Mucosa of rectum (tissue), 2 donors: Measurements from ENCODE around the gene PGAP1.

Experiments used
- H3K27ac ChIP-seq, 2 donors: one replicate each; pipeline ENCODE4 v1.7.0; 2013; ENCODE audit warnings: inconsistent platforms in 2 of 2, low read depth in 2 of 2, low read length in 2 of 2
- H3K27me3 ChIP-seq, 2 donors: one replicate each; pipeline ENCODE4 v1.7.0; 2013; ENCODE audit warnings: low read length in 2 of 2; ENCODE audit not compliant: control insufficient read depth in 2 of 2, insufficient read depth in 2 of 2
- H3K36me3 ChIP-seq, 2 donors: one replicate each; pipeline ENCODE4 v1.7.0; 2013; ENCODE audit warnings: low read length in 2 of 2; ENCODE audit not compliant: control insufficient read depth in 2 of 2, insufficient read depth in 2 of 2
- H3K4me1 ChIP-seq, 2 donors: one replicate each; pipeline ENCODE4 v1.7.0; 2013; ENCODE audit warnings: low read length in 2 of 2, mild to moderate bottlenecking in 1 of 2; ENCODE audit not compliant: control insufficient read depth in 2 of 2, insufficient read depth in 2 of 2
- H3K4me3 ChIP-seq, 2 donors: one replicate each; pipeline ENCODE4 v1.7.0; 2013; ENCODE audit warnings: low read length in 2 of 2
- H3K9ac ChIP-seq, 2 donors: one replicate each; pipeline ENCODE4 v1.7.0; 2013; ENCODE audit warnings: low read length in 2 of 2, low read depth in 1 of 2, mild to moderate bottlenecking in 1 of 2
- H3K9me3 ChIP-seq, 2 donors: one replicate each; pipeline ENCODE4 v1.7.0; 2013; ENCODE audit warnings: low read length in 2 of 2; ENCODE audit not compliant: control insufficient read depth in 2 of 2
- donor health status: healthy.
- donor health status: Normal muscosa, but diverticular disease.

PGAP1 gene

GRCh38 chr2:196952936-196953335 lies 26.4 kb upstream of the PGAP1 start:
- H3K9ac ChIP-seq: no peak overlapping the region
- H3K4me1 ChIP-seq: no peaks in the 10 kb centered on the region
- H3K27ac ChIP-seq: no peak overlapping the region
- no peaks in the 10 kb centered on the region for H3K27me3 ChIP-seq
- H3K9me3 ChIP-seq: no peaks in the 10 kb centered on the region
- no peaks in the 10 kb centered on the region for H3K36me3 ChIP-seq
- no peak overlapping the region for H3K4me3 ChIP-seq

- no peak overlapping the region for H3K27ac ChIP-seq
- H3K4me1 ChIP-seq: no peaks in the 10 kb centered on the region
- no peak overlapping the region for H3K9ac ChIP-seq
- H3K36me3 ChIP-seq: no peaks in the 10 kb centered on the region
- H3K9me3 ChIP-seq: no peaks in the 10 kb centered on the region
- no peaks in the 10 kb centered on the region for H3K27me3 ChIP-seq
- H3K4me3 ChIP-seq: no peak overlapping the region
Observed at GRCh38 chr2:196951973-196952372, 25.5 kb upstream of the PGAP1 start.

- H3K27me3 ChIP-seq: no peaks in the 10 kb centered on the region
- H3K4me3 ChIP-seq: no peak overlapping the region
- no peaks in the 10 kb centered on the region for H3K9me3 ChIP-seq
- no peaks in the 10 kb centered on the region for H3K36me3 ChIP-seq
- H3K9ac ChIP-seq: no peak overlapping the region
- H3K27ac ChIP-seq: no peak overlapping the region
- H3K4me1 ChIP-seq: no peaks in the 10 kb centered on the region
Observed at GRCh38 chr2:196949116-196949515, 22.6 kb upstream of the PGAP1 start.

GRCh38 chr2:196944570-196944969 lies 18.1 kb upstream of the PGAP1 start:
- Histone ChIP-seq H3K36me3 (no peaks in the 10 kb centered on the region), H3K4me1 (no peaks in the 10 kb centered on the region), H3K9me3 (no peaks in the 10 kb centered on the region), H3K4me3 (no peak overlapping the region), H3K9ac (no peak overlapping the region), H3K27ac (no peak overlapping the region), H3K27me3 (no peaks in the 10 kb centered on the region)

GRCh38 chr2:196941398-196942078 lies 15.0 kb upstream of the PGAP1 start:
- Histone ChIP-seq H3K27ac (no peak overlapping the region), H3K9ac (no peak overlapping the region)

GRCh38 chr2:196939371-196939770 lies 12.9 kb upstream of the PGAP1 start:
- Histone ChIP-seq H3K9ac (no peak overlapping the region), H3K4me3 (no peak overlapping the region), H3K9me3 (no peaks in the 10 kb centered on the region), H3K36me3 (no peaks in the 10 kb centered on the region), H3K4me1 (no peaks in the 10 kb centered on the region), H3K27ac (no peak overlapping the region), H3K27me3 (no peaks in the 10 kb centered on the region)

More at GRCh38 chr2:196941398-196942078, 15.0 kb upstream of the PGAP1 start:
- no peaks in the 10 kb centered on the region for H3K36me3 ChIP-seq
- H3K4me1 ChIP-seq: no peaks in the 10 kb centered on the region
- H3K4me3 ChIP-seq: no peak overlapping the region
- no peaks in the 10 kb centered on the region for H3K27me3 ChIP-seq
- H3K9me3 ChIP-seq: no peaks in the 10 kb centered on the region

GRCh38 chr2:196935432-196935831 lies 8.9 kb upstream of the PGAP1 start:
- Histone ChIP-seq H3K27ac (no peak overlapping the region), H3K4me1 (no peaks in the 10 kb centered on the region), H3K36me3 (no peaks in the 10 kb centered on the region), H3K4me3 (no peak overlapping the region), H3K9me3 (no peaks in the 10 kb centered on the region), H3K9ac (no peak overlapping the region), H3K27me3 (no peaks in the 10 kb centered on the region)

- no peak overlapping the region for H3K4me3 ChIP-seq
- H3K9ac ChIP-seq: no peak overlapping the region
- no peaks in the 10 kb centered on the region for H3K9me3 ChIP-seq
- H3K27ac ChIP-seq: no peak overlapping the region
- no peaks in the 10 kb centered on the region for H3K27me3 ChIP-seq
- no peaks in the 10 kb centered on the region for H3K4me1 ChIP-seq
- H3K36me3 ChIP-seq: no peaks in the 10 kb centered on the region
Observed at GRCh38 chr2:196934672-196935071, 8.2 kb upstream of the PGAP1 start.

- Histone ChIP-seq H3K4me1 (peaks cover 0 to 6% of the 10 kb centered on the region in 2 donors), H3K36me3 (no peaks in the 10 kb centered on the region), H3K4me3 (no peak overlapping the region), H3K9me3 (no peaks in the 10 kb centered on the region), H3K27ac (no peak overlapping the region), H3K27me3 (no peaks in the 10 kb centered on the region), H3K9ac (no peak overlapping the region)
Observed at GRCh38 chr2:196931555-196931954, 5.0 kb upstream of the PGAP1 start.

GRCh38 chr2:196927376-196928225 lies 1.1 kb upstream of the PGAP1 start:
- H3K4me3 ChIP-seq: peak overlapping the region; percentile 84 to 98
- H3K9ac ChIP-seq: peak overlapping the region; percentile 79 to 83
- no peaks in the 10 kb centered on the region for H3K36me3 ChIP-seq
- H3K9me3 ChIP-seq: no peaks in the 10 kb centered on the region
- H3K27ac ChIP-seq: peak overlapping the region; percentile 83 to 88
- H3K4me1 ChIP-seq: peaks cover 6% of the 10 kb centered on the region in 2 donors
- no peaks in the 10 kb centered on the region for H3K27me3 ChIP-seq
